ENCODE measurements around the gene SH2D5. TPM values are rescaled to one million over a fixed set of nuclear protein-coding genes. Genes with fewer than 3 reads are reported as not detected.

SH2D5 gene
- polyA plus RNA-seq, 2 of the 4 experiments (the other 2 are of a cell fraction) = 3.2 to 7.2 TPM

- ChIA-PET CTCF (interaction anchor here (1.1 kb wide), 2 partner anchors 15 to 28 kb away, joined by 3 read pairs; no protein-coding TSS in a partner anchor), POLR2A (no interaction called here)
- FAIRE-seq (no peak), ATAC-seq (no peak), DNase-seq (ENCODE audit: low read depth in 1 of 2, low spot score in 1 of 2) (no peak)
- H3K4me3 ChIP-seq = peak overlapping the region; percentile 80; the same call in 1 of the 3 replicates
- H3K9me3 ChIP-seq = no peaks in the 10 kb centered on the region
- no CpG with 5 or more reads among the region's 4 CpGs for WGBS (ENCODE audit: missing lambda C conversion rate)
- peaks cover 21% of the 10 kb centered on the region for H3K4me1 ChIP-seq
- no peak for TF ChIP-seq MAX (IDR thresholded peaks at IDR 0.05)
- TF ChIP-seq EHMT2 (IDR thresholded peaks at IDR 0.05; ENCODE audit: low read depth) = no peak
- TF ChIP-seq MYC (IDR thresholded peaks at IDR 0.05; ENCODE audit: borderline replicate concordance, low read length) = no peak
- TF ChIP-seq CHD4 (IDR thresholded peaks at IDR 0.05; ENCODE audit: borderline replicate concordance) = no peak
- TF ChIP-seq USF2 (IDR thresholded peaks at IDR 0.05) = no peak
- no peak for TF ChIP-seq HOXA7 (CRISPR knock-in tag; IDR thresholded peaks at IDR 0.05)
- TF ChIP-seq HDAC2 (IDR thresholded peaks at IDR 0.05) = no peak
- no peak for TF ChIP-seq PBX3 (IDR thresholded peaks at IDR 0.05)
- peak overlapping the region in 1 of 2 experiments; percentile 90; a peak in 5 of 6 replicates for H3K27ac ChIP-seq
- H3K4me2 ChIP-seq = peak overlapping the region; percentile 100
Observed at GRCh38 chr1:20730690-20731056, 1.8 kb downstream of the SH2D5 start.

- no peak for FAIRE-seq
- Histone ChIP-seq H3K27ac (peak overlapping the region in 1 of 2 experiments; percentile 90; a peak in 3 of 6 replicates), H3K9me3 (no peaks in the 10 kb centered on the region), H3K4me3 (no peak overlapping the region), H3K4me1 (peaks cover 21% of the 10 kb centered on the region), H3K4me2 (peak overlapping the region; percentile 100; the same call in 1 of the 3 replicates)
- 84% methylated on average over 18 of the region's 19 CpGs for WGBS (ENCODE audit: missing lambda C conversion rate)
- ATAC-seq = no peak
- TF ChIP-seq USF2 (IDR thresholded peaks at IDR 0.05) (no peak), KDM5A (IDR thresholded peaks at IDR 0.05) (no peak), FOSL2 (IDR thresholded peaks at IDR 0.05) (no peak), FOSL2 (CRISPR knock-in tag; IDR thresholded peaks at IDR 0.05) (no peak), BCL3 (IDR thresholded peaks at IDR 0.05) (no peak)
- ChIA-PET CTCF (interaction anchor here (1.1 kb wide), 2 partner anchors 16 to 28 kb away, joined by 3 read pairs; no protein-coding TSS in a partner anchor), POLR2A (no interaction called here)
- no peak for DNase-seq (ENCODE audit: low read depth in 1 of 2, low spot score in 1 of 2)
Observed at GRCh38 chr1:20729990-20730689, 2.4 kb downstream of the SH2D5 start.

- Histone ChIP-seq H3K4me3 (no peak overlapping the region), H3K4me2 (no peak overlapping the region), H3K4me1 (peaks cover 20% of the 10 kb centered on the region), H3K27ac (no peak overlapping the region), H3K9me3 (no peaks in the 10 kb centered on the region)
- FAIRE-seq (no peak), ATAC-seq (no peak), DNase-seq (ENCODE audit: low read depth in 1 of 2, low spot score in 1 of 2) (no peak)
- TF ChIP-seq NPAS2 (CRISPR knock-in tag; IDR thresholded peaks at IDR 0.05; ENCODE audit: borderline replicate concordance) (no peak), RARB (CRISPR knock-in tag; IDR thresholded peaks at IDR 0.05) (no peak), HOXA7 (CRISPR knock-in tag; IDR thresholded peaks at IDR 0.05) (no peak), POLR2AphosphoS2 (conservative IDR thresholded peaks at IDR 0.05; ENCODE audit: low read length) (no peak), EHF (CRISPR knock-in tag; IDR thresholded peaks at IDR 0.05) (no peak), GATA3 (IDR thresholded peaks at IDR 0.05; ENCODE audit: borderline replicate concordance) (no peak), CBX2 (IDR thresholded peaks at IDR 0.05; ENCODE audit: borderline replicate concordance, low read depth) (no peak)
- POLR2A ChIA-PET = no interaction called here
- CTCF ChIA-PET = interaction anchor here (0.6 to 1.5 kb wide), 2 partner anchors 11 to 27 kb away, joined by 3 read pairs; partner anchors contain the start of gene KIF17
- 81% methylated on average over 7 of the region's 14 CpGs for WGBS (ENCODE audit: missing lambda C conversion rate)
Observed at GRCh38 chr1:20729155-20729931, 3.2 kb downstream of the SH2D5 start.

All from A549 (cell line).